Keratinocyte (primary cell): Measurements from ENCODE around the gene PPME1.

Source experiments
- EZH2 ChIP-seq: IDR thresholded peaks from one replicate; pipeline ENCODE4 v1.6.1; 2012; ENCODE audit warnings: inconsistent platforms, mild to moderate bottlenecking, low read length, moderate library complexity
- TF ChIP-seq, protein P1 (sequence below), 3 experiments: IDR thresholded peaks in 1 of 3; conservative IDR thresholded peaks in 1 of 3; optimal IDR thresholded peaks in 1 of 3; 2 replicates in 2 of 3; 3 replicates in 1 of 3; pipeline versions ENCODE3 to v1.5.1; 2011; ENCODE audit warnings: low read length in 3 of 3, mild to moderate bottlenecking in 3 of 3, moderate library complexity in 2 of 3, control low read depth in 1 of 3, inconsistent platforms in 1 of 3; ENCODE audit not compliant: insufficient read depth in 2 of 3; ENCODE audit errors: extremely low read depth in 1 of 3

DNA sequence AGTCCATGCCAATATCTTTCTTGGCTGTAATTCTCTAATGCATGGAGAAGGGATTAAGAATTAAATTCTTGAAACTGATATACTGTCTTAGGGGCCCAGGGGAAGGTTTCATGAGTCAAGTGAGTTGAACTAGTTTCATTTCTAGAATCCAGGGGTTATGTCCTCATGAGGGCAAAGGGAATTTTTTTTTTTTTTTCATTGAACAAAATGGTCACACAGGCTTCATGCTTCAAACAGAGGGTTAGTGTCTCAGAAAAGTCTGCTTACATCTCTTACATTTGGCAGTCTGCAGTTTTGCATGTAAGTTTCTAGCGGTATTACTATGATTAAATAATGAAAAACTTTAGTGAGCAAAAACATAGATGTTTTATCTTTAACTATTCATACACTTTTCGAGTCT, 32.9 kb downstream of the PPME1 start:
- TF ChIP-seq EZH2, result no peak
- TF ChIP-seq, protein P1, sequence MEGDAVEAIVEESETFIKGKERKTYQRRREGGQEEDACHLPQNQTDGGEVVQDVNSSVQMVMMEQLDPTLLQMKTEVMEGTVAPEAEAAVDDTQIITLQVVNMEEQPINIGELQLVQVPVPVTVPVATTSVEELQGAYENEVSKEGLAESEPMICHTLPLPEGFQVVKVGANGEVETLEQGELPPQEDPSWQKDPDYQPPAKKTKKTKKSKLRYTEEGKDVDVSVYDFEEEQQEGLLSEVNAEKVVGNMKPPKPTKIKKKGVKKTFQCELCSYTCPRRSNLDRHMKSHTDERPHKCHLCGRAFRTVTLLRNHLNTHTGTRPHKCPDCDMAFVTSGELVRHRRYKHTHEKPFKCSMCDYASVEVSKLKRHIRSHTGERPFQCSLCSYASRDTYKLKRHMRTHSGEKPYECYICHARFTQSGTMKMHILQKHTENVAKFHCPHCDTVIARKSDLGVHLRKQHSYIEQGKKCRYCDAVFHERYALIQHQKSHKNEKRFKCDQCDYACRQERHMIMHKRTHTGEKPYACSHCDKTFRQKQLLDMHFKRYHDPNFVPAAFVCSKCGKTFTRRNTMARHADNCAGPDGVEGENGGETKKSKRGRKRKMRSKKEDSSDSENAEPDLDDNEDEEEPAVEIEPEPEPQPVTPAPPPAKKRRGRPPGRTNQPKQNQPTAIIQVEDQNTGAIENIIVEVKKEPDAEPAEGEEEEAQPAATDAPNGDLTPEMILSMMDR (optimal IDR thresholded peaks at IDR 0.05 in 1 of 3, IDR thresholded peaks at IDR 0.05 in 1 of 3, conservative IDR thresholded peaks at IDR 0.05 in 1 of 3; ENCODE audit: extremely low read depth in 1 of 3, insufficient read depth in 2 of 3, low read length in 3 of 3), result no peak
